ENCODE data around the gene BTD. TPM values are rescaled to one million over a fixed set of nuclear protein-coding genes. Genes with fewer than 3 reads are reported as not detected.

The BTD gene
- total and polyA plus RNA-seq, 10 of the 15 experiments (the other 5 are each of a cell fraction or from before 2014, with no cell fraction given): 3.4 to 10.3 (median 5.0) TPM

DNA sequence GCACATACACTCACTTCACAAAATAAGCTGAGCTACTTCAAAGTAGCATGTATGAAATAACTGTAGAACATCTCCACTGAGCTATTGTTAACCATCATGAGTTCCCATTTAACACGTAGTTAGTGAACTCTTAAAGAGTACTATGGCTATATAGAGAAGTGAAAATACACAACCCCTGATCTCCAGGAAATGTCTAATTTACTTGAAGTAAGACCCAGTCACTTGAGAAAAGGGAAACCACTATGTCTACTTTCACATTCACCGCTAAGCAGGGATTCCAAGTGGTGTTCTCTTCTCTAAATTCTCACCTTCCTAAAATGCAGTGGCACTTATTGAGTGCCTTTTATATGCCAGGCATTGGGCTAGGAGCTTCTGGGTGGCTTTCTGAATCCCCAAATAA is 45.0 kb upstream of the BTD start (continued):
- TF ChIP-seq, protein P1, sequence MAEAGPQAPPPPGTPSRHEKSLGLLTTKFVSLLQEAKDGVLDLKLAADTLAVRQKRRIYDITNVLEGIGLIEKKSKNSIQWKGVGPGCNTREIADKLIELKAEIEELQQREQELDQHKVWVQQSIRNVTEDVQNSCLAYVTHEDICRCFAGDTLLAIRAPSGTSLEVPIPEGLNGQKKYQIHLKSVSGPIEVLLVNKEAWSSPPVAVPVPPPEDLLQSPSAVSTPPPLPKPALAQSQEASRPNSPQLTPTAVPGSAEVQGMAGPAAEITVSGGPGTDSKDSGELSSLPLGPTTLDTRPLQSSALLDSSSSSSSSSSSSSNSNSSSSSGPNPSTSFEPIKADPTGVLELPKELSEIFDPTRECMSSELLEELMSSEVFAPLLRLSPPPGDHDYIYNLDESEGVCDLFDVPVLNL (IDR thresholded peaks at IDR 0.05; ENCODE audit: low read depth, low read length): no peak
- TF ChIP-seq MTA3 (IDR thresholded peaks at IDR 0.05; ENCODE audit: borderline replicate concordance, low read length): peak; percentile 57; the same call in 1 of the 2 replicates
- no peak for TF ChIP-seq POU2F2 (IDR thresholded peaks at IDR 0.05; ENCODE audit: borderline replicate concordance, low read depth, low read length)
- TF ChIP-seq GABPA (IDR thresholded peaks at IDR 0.05; ENCODE audit: low read depth): no peak
- TF ChIP-seq TBL1XR1 (IDR thresholded peaks at IDR 0.05; ENCODE audit: low read depth, low read length): 0 out of 2 replicates have a peak, but pooled peaks have one; percentile 62
- no peak for TF ChIP-seq PRDM15 (CRISPR knock-in tag; IDR thresholded peaks at IDR 0.05)
- no peak for TF ChIP-seq MYC (IDR thresholded peaks at IDR 0.05; ENCODE audit: insufficient read depth, insufficient read length, insufficient replicate concordance, low read length, severe bottlenecking)
- TF ChIP-seq, protein P2, sequence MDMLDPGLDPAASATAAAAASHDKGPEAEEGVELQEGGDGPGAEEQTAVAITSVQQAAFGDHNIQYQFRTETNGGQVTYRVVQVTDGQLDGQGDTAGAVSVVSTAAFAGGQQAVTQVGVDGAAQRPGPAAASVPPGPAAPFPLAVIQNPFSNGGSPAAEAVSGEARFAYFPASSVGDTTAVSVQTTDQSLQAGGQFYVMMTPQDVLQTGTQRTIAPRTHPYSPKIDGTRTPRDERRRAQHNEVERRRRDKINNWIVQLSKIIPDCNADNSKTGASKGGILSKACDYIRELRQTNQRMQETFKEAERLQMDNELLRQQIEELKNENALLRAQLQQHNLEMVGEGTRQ (IDR thresholded peaks at IDR 0.05; ENCODE audit: borderline replicate concordance, low read depth, low read length): no peak
- TF ChIP-seq EGR1 (IDR thresholded peaks at IDR 0.05; ENCODE audit: borderline replicate concordance in 1 of 2, low read depth in 2 of 2, low read length in 2 of 2): no peak
- TF ChIP-seq HSF1 (IDR thresholded peaks at IDR 0.05; ENCODE audit: low read depth, low read length): no peak
- TF ChIP-seq EED (IDR thresholded peaks at IDR 0.05; ENCODE audit: low read depth): peak; percentile 73
- TF ChIP-seq IKZF1 (conservative IDR thresholded peaks at IDR 0.05): peak; percentile 93
- TF ChIP-seq ZNF207 (IDR thresholded peaks at IDR 0.05; ENCODE audit: borderline replicate concordance): no peak
- no peak for TF ChIP-seq MEF2B (IDR thresholded peaks at IDR 0.05; ENCODE audit: partially characterized antibody, poor library complexity, severe bottlenecking)
- TF ChIP-seq NFIC (IDR thresholded peaks at IDR 0.05; ENCODE audit: low read depth, low read length): peak; percentile 78
- TF ChIP-seq ZNF274 (IDR thresholded peaks at IDR 0.05; ENCODE audit: insufficient read depth, insufficient read length): no peak
- no peak for TF ChIP-seq ZBTB4 (CRISPR knock-in tag; IDR thresholded peaks at IDR 0.05)
- TF ChIP-seq ZNF217 (IDR thresholded peaks at IDR 0.05): peak; percentile 69; the same call in 1 of the 2 replicates
- peak; percentile 82 for TF ChIP-seq ATF7 (IDR thresholded peaks at IDR 0.05; ENCODE audit: low read depth)
